Stomach (tissue), 4 donors: Measurements from ENCODE around the gene STK11.

Experiments
- EP300 ChIP-seq: sonication (generic); formaldehyde crosslinking; IDR thresholded peaks from one replicate; pipeline ENCODE4 v1.6.1; 2017; ENCODE audit warnings: antibody characterized with exemption
- POLR2A ChIP-seq, 4 donors: fragments of 450-650 bp; IDR thresholded peaks; one replicate each; pipeline ENCODE4 v1.6.1; 2016; ENCODE audit warnings: antibody characterized with exemption in 4 of 4, control low read depth in 2 of 4, mild to moderate bottlenecking in 1 of 4, moderate library complexity in 1 of 4
- TF ChIP-seq, protein P1 (sequence below), 7 experiments: fragments of 450-650 bp in 4 of 7; fragments of 200-600 bp in 3 of 7; sonication (generic) in 3 of 7; IDR thresholded peaks; one replicate each; pipeline ENCODE4 v1.5.1; 2016 to 2019; ENCODE audit warnings: antibody characterized with exemption in 7 of 7, control low read depth in 2 of 7, mild to moderate bottlenecking in 1 of 7

DNA sequence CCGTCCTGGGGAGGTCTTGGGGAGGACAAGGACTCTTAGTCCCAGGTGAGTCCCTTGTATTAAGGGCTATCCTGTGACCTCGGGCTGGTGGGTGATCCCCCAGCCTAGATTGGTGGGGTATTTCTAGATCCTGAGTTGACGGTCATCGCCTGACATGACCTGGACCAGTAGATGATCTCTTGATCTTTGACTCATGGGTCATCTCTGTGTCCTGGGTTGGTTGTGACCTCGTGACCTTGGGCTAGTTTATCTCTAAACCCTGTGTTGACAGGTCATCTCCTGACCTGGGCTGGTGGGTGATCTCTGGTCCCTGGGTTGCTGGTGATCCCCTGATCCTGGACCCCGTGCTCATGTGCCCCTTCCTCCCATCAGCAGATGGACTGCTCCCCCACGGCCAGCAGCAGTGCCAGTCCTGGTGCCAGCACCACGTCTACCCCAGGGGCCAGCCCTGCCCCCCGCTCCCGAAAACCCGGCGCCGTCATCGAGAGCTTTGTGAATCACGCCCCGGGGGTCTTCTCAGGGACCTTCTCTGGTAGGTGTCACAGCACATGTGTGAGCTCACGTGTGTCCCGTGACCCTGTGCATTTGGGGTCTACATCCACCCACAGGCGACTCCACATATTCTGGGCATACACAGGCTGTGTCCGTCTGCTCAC lies 49.1 kb downstream of the STK11 start:
- TF ChIP-seq, protein P1, sequence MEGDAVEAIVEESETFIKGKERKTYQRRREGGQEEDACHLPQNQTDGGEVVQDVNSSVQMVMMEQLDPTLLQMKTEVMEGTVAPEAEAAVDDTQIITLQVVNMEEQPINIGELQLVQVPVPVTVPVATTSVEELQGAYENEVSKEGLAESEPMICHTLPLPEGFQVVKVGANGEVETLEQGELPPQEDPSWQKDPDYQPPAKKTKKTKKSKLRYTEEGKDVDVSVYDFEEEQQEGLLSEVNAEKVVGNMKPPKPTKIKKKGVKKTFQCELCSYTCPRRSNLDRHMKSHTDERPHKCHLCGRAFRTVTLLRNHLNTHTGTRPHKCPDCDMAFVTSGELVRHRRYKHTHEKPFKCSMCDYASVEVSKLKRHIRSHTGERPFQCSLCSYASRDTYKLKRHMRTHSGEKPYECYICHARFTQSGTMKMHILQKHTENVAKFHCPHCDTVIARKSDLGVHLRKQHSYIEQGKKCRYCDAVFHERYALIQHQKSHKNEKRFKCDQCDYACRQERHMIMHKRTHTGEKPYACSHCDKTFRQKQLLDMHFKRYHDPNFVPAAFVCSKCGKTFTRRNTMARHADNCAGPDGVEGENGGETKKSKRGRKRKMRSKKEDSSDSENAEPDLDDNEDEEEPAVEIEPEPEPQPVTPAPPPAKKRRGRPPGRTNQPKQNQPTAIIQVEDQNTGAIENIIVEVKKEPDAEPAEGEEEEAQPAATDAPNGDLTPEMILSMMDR (IDR thresholded peaks at IDR 0.05), result no peak
- TF ChIP-seq POLR2A (IDR thresholded peaks at IDR 0.05) (no peak), EP300 (no peak)
